ENCODE data around the gene RHOD.
A peak's percentile ranks its signal among the peaks of the same experiment; 100 is the strongest.

RHOD gene, protein sequence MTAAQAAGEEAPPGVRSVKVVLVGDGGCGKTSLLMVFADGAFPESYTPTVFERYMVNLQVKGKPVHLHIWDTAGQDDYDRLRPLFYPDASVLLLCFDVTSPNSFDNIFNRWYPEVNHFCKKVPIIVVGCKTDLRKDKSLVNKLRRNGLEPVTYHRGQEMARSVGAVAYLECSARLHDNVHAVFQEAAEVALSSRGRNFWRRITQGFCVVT

DNA sequence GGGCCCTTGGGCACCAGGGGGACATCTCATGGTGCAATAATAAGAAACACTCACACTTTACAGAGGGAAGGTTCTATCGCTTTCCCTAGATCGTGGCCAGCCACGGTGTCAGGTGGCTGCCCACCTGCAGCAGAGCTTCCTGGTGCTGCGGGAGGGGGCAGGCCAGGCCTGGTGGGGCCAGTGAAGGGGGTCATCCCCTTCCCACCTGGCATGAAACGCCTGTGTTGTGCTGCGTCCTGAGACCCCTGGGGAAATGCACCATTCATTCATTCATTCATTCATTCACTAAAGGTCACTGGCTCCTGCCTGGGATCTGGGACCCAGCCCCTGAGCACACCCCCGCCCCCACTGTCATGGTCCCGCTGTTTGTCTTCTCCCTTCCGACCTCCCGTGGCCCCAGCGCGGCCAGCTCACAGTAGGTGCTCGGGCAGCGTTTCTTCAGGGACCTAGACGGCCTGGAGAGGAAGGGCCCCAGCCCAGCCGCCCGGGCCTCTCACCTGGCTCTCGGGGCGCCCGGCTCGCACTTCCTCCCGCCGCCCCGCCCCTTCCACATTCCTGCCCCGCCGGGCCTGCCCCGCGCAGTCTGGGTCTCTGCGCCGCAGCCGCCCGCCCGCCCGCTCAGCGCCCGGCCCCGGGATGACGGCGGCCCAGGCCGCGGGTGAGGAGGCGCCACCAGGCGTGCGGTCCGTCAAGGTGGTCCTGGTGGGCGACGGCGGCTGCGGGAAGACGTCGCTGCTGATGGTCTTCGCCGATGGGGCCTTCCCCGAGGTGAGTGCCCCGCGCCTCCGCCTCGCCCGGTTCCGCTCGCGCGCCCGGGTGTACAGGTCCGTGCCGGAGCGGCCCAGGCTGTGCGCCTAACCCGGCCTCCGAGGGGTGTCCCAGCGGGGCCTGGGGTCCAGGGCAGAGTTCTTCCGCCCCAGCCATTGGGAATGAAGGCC, at the start of gene RHOD:
RHOD (plus strand) TSS at position 581 of the 938 bp plus-strand sequence; CDS start at position 637, 56 bp downstream.
- TF ChIP-seq, protein P1, sequence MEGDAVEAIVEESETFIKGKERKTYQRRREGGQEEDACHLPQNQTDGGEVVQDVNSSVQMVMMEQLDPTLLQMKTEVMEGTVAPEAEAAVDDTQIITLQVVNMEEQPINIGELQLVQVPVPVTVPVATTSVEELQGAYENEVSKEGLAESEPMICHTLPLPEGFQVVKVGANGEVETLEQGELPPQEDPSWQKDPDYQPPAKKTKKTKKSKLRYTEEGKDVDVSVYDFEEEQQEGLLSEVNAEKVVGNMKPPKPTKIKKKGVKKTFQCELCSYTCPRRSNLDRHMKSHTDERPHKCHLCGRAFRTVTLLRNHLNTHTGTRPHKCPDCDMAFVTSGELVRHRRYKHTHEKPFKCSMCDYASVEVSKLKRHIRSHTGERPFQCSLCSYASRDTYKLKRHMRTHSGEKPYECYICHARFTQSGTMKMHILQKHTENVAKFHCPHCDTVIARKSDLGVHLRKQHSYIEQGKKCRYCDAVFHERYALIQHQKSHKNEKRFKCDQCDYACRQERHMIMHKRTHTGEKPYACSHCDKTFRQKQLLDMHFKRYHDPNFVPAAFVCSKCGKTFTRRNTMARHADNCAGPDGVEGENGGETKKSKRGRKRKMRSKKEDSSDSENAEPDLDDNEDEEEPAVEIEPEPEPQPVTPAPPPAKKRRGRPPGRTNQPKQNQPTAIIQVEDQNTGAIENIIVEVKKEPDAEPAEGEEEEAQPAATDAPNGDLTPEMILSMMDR (IDR thresholded peaks at IDR 0.05; ENCODE audit: extremely low read depth, insufficient read depth, missing control alignments), result no peak
- in situ Hi-C loops (cut with MboI; ENCODE audit: low pct_unique_long_range_greater_than_20kb, low sequenced_read_pairs, unreplicated experiment), result no loop called here
- DNase-seq (ENCODE audit: low spot score), result peak; percentile 62

DNA sequence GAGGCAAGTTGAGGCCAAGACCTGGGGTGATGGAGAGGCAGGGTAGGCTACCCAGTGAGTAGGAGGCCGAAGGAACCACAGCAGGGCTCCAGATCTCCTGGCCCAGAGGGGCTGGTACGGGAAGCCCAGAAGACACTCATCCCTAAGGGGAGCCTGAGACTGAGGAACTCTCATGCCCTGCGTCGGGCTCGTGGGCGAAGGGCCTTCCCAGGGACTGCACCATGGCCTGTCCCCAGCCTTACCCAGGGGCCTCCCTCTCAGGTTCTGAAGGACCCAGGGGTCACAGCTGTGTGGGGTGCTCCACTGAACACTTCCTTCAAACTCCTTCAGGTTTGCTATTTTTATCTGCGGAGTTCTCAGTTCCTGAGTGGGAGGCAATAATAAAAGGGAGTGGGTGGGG, 49.5 kb upstream of the RHOD start:
- no peak for DNase-seq (ENCODE audit: low spot score)
- in situ Hi-C loops (cut with MboI; ENCODE audit: low pct_unique_long_range_greater_than_20kb, low sequenced_read_pairs, unreplicated experiment), result no loop called here

DNA sequence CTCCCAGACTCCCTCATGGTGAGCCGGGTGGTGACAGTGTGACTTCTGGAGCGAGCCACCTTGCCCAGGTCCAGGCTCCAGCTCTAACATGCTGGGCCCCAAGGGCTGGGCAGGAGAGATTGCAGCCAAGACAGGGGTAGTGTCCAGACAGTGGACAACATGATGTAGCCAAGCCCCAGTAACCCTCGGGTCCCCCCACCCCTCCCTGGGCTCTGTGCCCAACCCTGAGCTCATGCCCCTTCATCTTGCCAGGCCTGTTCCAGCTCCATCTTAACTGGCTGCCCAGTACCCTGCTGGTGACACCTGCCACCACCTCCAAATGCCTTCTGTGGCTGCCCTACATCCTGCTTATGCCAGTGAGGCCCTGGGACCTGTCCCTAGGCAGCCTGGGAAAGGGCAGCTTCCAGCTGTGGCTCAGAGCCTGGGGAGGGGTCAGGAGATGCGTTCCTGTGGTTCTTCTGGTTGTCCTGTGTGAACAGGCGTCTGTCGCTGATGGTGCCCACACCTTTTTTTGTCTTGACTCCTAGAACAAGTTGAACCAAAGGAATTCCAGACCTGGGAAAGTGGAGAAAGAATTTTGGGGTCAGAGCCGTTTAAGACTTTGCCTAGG, 46.2 kb upstream of the RHOD start:
- DNase-seq (ENCODE audit: low spot score), result no peak
- in situ Hi-C loops (cut with MboI; ENCODE audit: low pct_unique_long_range_greater_than_20kb, low sequenced_read_pairs, unreplicated experiment), result no loop called here
- TF ChIP-seq, protein P1 (IDR thresholded peaks at IDR 0.05; ENCODE audit: extremely low read depth, insufficient read depth, missing control alignments), result no peak

More for the DNA sequence above, 49.5 kb upstream of the RHOD start:
- TF ChIP-seq, protein P1 (IDR thresholded peaks at IDR 0.05; ENCODE audit: extremely low read depth, insufficient read depth, missing control alignments), result no peak

DNA sequence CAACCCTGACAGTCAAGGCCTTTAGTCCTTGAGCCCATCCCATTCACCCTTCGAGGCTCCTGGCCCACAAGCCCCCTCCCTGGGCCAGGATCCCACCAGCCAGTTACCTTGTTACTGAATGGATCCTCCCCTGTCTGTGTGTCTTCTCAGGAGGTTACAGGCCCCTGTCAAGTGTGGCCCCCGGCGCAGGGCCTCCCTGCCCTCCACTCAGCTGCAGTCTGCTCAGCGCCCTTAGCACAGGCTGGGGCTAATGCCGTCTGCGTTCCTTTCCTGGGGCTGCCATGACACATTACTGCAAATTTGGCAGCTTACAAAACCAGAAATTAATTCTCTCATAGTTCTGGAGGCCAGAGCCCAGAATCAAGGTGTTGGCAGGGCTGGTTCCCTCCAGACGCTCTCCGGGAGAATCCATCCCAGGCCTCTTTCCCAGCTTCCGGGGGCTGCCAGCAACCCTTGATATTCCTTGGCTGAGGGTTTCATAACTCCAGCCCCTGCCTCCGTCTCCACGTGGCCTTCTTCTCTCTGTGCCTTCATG, 43.1 kb upstream of the RHOD start:
- in situ Hi-C loops (cut with MboI; ENCODE audit: low pct_unique_long_range_greater_than_20kb, low sequenced_read_pairs, unreplicated experiment), result no loop called here
- TF ChIP-seq, protein P1 (IDR thresholded peaks at IDR 0.05; ENCODE audit: extremely low read depth, insufficient read depth, missing control alignments), result no peak
- no peak for DNase-seq (ENCODE audit: low spot score)

DNA sequence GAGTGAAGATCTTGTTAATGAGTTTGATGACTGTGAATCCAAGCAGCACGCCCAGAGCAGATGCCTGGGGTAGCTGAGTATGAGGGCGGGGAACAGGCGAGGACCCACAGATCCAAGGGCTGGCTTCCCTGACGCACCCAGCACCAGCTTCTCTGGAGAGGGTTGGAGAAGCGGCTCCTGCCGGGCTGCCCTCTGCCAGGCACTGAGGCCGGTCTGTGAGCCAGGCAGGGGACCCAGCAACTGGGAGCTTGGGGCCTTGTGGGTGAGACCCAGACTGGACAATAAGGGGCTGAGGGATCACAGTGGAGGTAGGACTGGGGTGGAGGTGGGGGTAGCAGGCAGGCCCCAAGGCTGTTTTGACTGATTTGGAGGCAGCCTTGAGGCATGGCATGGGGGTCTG, 42.3 kb upstream of the RHOD start:
- TF ChIP-seq, protein P1 (IDR thresholded peaks at IDR 0.05; ENCODE audit: extremely low read depth, insufficient read depth, missing control alignments), result no peak
- in situ Hi-C loops (cut with MboI; ENCODE audit: low pct_unique_long_range_greater_than_20kb, low sequenced_read_pairs, unreplicated experiment), result no loop called here
- no peak for DNase-seq (ENCODE audit: low spot score)

DNA sequence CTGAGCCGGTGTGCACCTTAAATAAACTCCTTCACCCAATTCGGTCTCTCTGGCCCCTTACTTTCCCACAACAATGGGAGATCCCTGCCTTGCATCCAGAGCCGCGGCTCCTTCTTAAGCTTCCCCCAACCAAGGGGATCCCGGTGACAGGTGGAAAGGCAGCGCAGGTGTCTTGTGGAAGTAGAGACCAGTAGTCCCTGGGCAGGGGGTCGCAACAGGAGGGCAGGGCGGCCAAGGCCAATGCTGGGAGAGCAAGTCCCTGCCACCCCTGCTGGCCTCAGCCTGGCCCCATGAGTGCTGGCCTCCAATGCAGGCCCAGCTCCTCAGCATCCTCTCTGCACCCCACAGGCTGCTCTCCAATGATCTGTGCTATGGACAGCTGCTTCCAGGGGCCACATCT, 41.6 kb upstream of the RHOD start:
- TF ChIP-seq, protein P1 (IDR thresholded peaks at IDR 0.05; ENCODE audit: extremely low read depth, insufficient read depth, missing control alignments), result no peak
- in situ Hi-C loops (cut with MboI; ENCODE audit: low pct_unique_long_range_greater_than_20kb, low sequenced_read_pairs, unreplicated experiment), result no loop called here
- no peak for DNase-seq (ENCODE audit: low spot score)
